NCI-H1417 treated with DMSO at 0.1 percent for 48 hours (cell line): Measurements from ENCODE around the gene MESD.
"Not testable (repeated sequence)": the region's sequence is repeated elsewhere in the genome, so short reads cannot be mapped to it uniquely, and the experiment has no call there.

Experiments
- DNase-seq: peaks from one replicate; lab custom pipeline; 2025; lab: John Stamatoyannopoulos, UW

The MESD gene

DNA sequence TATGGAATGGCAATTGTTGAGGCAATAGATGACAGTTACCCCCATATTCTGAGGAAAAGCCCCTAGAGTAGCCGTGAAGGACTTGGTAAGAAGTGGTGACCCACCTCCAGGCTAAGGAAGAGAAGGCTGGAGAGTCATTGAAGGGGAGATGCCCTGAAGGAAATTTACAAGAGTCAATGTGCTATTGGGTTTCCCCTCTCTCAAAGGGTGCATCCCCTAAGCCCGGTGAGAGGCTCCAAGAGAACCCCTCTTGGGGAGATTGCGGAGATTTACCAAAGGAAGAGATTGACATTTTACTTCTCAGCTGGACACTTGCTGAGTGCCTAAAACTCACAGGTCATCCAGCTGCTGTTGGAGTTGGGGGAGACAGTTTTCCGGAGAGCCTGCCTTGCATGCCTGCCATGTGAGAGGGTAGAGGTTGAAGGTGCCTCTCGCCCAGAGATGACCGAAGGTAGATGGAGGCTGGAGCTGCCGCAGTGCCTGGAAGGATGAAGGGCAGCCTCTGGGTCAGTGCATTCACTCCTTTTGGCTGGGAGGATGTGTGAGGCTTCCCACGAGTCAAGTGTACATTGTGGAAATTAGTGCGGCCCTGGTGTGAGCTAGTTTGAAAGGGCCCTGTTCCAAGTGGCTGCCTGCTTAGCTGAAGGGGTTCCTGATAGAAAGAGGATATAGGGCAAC lies 30.7 kb downstream of the MESD start:
- DNase-seq: no peak

DNA sequence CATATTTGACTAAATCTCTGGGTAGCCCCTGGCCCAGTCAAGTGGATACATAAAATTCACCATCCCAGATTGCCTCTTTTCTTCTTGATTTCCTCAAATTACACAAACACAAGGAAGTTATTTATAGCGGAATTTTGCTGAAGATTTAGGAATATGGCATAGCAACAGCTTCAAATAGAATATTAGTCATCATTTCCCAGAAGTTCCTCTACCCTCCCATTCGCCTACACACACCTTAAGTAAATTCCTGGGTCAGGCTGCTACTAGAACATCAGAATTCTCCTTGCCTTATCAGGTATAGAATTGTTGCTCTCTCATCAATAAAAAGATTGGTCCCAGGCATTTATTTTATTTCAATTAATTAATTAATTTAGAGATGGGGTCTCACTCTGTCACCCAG lies 31.6 kb downstream of the MESD start:
- no peak for DNase-seq

DNA sequence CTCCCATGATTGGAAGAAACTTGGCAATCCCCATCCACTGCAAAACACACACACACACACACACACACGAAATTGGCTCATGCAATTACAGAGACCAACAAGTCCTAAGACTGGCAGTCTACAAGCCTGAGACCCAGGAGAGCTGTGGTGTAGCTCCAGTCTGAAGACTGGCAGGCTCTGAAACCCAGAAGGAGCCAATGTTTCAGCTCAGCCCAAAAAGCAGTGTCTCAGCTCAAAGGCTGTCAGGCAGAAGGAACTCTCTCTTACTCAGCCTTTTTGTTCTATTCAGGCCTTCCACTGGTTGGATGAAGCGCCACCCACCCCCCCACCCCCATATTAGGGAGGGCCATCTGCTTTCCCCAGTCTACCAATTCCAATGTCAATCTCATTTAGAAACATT lies 32.1 kb downstream of the MESD start:
- DNase-seq: no peak

DNA sequence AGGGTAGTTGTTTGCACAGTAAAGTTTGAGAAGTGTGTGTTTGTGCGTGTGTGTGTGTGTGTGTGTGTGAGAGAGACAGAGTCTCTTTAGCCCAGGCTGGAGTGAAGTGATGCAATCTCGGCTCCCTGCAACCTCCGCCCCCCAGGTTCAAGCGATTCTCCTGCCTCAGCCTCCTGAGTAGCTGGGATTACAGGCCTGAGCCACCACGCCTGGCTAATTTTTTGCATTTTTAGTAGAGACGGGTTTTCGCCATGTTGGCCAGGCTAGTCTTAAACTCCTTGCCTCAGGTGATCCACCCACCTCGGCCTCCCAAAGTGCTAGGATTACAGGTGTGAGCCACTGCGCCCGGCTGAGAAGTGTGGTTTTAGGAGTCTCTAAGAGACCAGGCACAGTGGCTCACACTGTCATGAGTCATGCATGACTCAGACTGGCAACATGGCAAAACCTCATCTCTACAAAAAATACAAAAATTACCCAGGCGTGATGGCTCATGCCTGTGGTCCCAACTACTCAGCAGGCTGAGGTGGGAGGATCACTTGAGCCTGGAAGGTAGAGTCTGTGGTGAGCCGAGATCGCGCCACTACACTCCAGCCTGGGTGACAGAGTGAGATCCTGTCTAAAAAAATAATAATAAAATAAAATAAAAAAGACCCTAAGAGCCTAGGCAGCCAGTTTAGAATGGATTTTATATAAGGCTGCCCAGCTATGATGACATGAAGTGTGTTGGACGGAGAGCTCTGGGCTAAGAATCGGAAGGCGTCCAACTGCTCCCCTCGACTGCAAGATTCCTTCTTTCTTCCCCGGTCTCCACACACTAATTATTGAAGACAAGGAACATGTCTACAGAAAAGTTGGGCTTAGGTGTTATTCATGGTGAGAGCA lies 33.8 kb downstream of the MESD start:
- DNase-seq: not testable (repeated sequence)

DNA sequence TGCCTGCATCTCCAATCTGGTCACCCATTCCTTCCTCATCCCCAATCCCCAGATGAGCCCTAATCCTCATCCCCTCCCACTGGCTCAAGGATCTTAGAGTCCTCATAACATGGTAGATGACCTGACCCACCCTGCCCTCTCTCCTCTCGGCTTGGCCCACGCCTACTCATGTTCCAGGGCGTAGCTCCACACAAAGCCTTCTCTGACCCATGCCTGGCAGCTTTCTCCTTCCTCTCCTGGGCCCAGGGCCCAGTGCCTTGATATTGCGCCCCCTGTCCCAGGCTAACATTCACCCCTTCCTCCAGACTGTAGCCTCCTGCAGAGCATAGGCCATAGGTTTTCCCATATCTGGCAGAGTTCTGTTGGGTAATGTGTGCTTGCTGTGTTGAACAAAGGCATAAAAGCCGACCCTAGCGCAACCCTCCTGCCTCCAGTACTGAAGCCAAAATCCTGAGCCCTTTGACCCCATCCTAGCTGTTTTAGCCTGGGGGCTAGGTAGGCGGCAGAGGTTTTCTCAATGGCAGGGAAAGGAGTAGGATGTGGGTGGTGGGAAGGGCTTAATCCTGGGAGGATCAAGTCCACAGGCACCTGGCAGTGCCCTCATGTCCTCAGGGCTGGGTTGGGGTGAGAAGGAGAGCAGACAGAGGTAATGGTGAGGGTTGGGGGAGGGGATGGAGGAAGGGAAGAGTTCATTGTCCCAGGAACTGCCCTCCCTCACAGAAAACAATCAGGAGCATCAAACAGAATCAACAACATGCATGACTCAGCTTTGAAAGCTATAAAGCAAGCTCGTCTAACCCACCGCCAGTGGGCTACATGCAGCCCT lies 35.5 kb downstream of the MESD start:
- no peak for DNase-seq

- no peak for DNase-seq
Observed at GRCh38 chr15:80953001-80953952, 36.3 kb downstream of the MESD start.

GRCh38 chr15:80951941-80952340 lies 37.7 kb downstream of the MESD start:
- DNase-seq: no peak

- no peak for DNase-seq
Observed at GRCh38 chr15:80950291-80951078, 39.1 kb downstream of the MESD start.

- no peak for DNase-seq
Observed at GRCh38 chr15:80949756-80950155, 39.9 kb downstream of the MESD start.

DNA sequence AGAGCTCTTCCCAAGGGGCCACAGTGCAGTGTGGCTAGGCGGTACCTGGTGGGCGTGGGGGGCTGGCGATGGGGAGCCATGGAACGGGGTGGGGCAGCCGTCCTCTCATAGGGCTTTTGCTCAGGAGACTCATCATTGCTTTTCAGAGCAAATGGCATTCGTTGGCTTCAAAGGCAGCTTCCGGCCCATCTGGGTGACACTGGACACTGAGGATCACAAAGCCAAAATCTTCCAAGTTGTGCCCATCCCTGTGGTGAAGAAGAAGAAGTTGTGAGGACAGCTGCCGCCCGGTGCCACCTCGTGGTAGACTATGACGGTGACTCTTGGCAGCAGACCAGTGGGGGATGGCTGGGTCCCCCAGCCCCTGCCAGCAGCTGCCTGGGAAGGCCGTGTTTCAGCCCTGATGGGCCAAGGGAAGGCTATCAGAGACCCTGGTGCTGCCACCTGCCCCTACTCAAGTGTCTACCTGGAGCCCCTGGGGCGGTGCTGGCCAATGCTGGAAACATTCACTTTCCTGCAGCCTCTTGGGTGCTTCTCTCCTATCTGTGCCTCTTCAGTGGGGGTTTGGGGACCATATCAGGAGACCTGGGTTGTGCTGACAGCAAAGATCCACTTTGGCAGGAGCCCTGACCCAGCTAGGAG lies 40.8 kb downstream of the MESD start:
- no peak for DNase-seq

DNA sequence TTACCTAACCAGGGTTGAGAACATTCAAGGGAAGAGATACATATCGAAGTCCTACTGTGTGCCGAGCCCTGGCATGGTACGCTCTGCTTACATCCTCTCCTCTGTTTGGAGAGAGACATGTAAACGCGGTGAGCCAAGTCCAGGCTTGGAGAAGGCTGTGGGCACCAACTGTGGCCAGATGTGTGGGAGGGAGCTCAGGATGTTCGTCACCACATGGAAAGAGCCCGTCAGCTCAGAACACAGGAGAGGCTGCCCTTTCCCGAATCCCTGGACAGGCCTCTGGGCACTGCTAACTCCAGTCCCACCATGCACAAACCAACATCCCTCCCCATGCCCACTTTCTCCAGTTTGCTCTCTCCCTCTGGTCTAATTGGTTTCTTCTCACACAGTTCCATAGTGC lies 43.0 kb downstream of the MESD start:
- DNase-seq: no peak

DNA sequence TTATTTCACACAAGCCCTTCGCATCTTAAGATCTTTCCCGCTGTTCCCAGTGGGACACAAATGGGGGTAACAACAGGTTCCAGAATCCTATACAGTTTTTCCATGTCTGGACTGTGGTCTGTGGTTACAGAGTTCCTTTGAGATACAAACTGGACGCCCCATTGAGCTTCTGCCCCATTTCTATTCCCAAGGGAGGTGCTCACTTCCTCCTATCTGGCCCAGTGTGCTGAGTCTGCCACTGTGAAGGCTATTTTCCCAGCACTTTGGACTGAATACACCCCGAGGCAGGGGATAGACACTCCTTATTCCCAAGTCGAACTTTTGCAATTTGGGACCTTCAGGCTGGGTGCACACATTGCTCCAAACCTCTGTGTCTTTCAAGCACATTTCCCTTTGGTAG lies 44.0 kb downstream of the MESD start:
- no peak for DNase-seq

DNA sequence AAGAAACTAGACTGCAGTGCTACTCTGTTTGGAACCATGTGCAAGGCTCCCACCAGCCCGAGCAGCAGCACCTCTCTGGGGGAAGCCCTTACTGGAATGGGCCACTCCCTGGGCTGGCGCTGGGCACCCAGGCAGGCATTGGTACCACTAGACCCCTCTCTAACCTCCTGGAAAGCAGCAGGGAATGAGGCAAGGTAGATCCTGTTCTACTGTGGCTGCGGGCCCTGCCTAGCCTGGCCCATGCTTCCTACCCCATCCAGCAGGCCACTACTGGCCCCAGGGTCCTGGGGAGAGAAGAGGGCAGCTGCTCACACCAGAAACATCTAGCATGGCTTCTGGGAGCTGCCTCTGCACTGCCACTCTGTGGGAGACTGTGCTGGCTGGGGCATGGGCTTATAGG lies 44.8 kb downstream of the MESD start:
- DNase-seq: no peak

- no peak for DNase-seq
Observed at GRCh38 chr15:80942746-80943565, 46.7 kb downstream of the MESD start.

GRCh38 chr15:80942266-80942665 lies 47.4 kb downstream of the MESD start:
- no peak for DNase-seq

DNA sequence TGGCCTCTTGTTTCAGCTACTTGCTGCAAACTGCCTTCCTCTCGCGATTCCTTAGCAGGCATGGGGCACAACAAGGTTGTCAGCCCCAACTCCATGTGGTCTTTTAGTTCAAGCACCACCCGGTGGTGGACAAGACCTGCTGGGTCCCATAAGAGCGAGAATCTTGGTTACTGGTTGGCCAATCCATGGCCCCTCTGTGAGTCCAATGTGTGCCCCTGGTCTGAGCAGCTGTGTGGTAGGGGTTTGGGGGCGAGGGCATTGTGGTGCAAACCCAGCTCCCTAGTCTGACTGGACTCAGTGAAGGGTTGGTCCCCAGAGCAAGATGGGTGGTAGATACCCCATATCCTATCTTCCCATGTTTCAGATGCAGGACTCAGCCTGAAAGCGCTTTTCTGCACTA lies 48.8 kb downstream of the MESD start:
- no peak for DNase-seq

DNA sequence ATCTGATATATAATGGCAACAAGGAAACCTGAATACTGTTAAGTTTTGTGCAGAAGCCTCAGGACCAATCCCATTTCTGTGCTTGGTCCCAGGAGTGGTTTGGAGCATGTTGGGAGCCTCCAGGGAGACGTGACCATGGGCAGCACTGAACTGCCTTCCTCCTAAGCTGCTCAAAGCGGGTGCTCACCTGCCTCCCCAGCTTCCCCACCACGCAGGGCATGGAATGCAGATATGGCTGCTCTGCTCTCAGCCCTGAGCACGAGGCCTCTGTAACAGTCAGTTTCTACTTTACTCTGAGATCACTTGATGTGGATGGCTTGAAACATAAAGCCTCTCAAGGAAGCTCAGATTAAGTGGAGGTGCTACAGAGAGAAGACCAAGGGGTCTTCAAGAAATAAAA lies 49.3 kb downstream of the MESD start:
- DNase-seq: no peak

GRCh38 chr15:80939216-80939615 lies 50.4 kb downstream of the MESD start:
- DNase-seq: no peak

- DNase-seq: no peak
Observed at GRCh38 chr15:80937718-80938117, 51.9 kb downstream of the MESD start.
